Islet precursor cell (in vitro differentiated cells): Measurements from ENCODE around the gene IGFBP3.

Experiments
- DNase-seq: peaks from one replicate; pipeline ENCODE4 v3.0.0-alpha.2; 2018

Gene IGFBP3

GRCh38 chr7:45922810-45923209 is 1.7 kb upstream of the IGFBP3 start:
- DNase-seq: no peak

- peak; percentile 92 for DNase-seq
Observed at GRCh38 chr7:45921699-45922519, 837 bp upstream of the IGFBP3 start.

- no peak for DNase-seq
Observed at GRCh38 chr7:45921381-45921698, 268 bp upstream of the IGFBP3 start.

- no peak for DNase-seq
Observed at GRCh38 chr7:45919993-45920459, 1.0 kb downstream of the IGFBP3 start.

- DNase-seq: no peak
Observed at GRCh38 chr7:45919231-45919784, 1.8 kb downstream of the IGFBP3 start.

GRCh38 chr7:45918556-45918955 is 2.5 kb downstream of the IGFBP3 start:
- no peak for DNase-seq

- peak; percentile 90 for DNase-seq
Observed at GRCh38 chr7:45917658-45918057, 3.4 kb downstream of the IGFBP3 start.

GRCh38 chr7:45917064-45917463 is 4.0 kb downstream of the IGFBP3 start:
- DNase-seq: no peak

GRCh38 chr7:45915606-45916005 is 5.5 kb downstream of the IGFBP3 start:
- DNase-seq: no peak

- no peak for DNase-seq
Observed at GRCh38 chr7:45914911-45915310, 6.2 kb downstream of the IGFBP3 start.

GRCh38 chr7:45912972-45913371 is 8.1 kb downstream of the IGFBP3 start:
- no peak for DNase-seq

GRCh38 chr7:45911311-45911710 is 9.8 kb downstream of the IGFBP3 start:
- peak; percentile 73 for DNase-seq

- DNase-seq: no peak
Observed at GRCh38 chr7:45910855-45911254, 10.2 kb downstream of the IGFBP3 start.

GRCh38 chr7:45909561-45909960 is 11.5 kb downstream of the IGFBP3 start:
- DNase-seq: no peak

- no peak for DNase-seq
Observed at GRCh38 chr7:45902820-45903219, 18.3 kb downstream of the IGFBP3 start.

GRCh38 chr7:45901566-45901965 is 19.5 kb downstream of the IGFBP3 start:
- no peak for DNase-seq

GRCh38 chr7:45898222-45898621 is 22.9 kb downstream of the IGFBP3 start:
- no peak for DNase-seq

GRCh38 chr7:45897042-45897690 is 23.9 kb downstream of the IGFBP3 start:
- DNase-seq: no peak

- no peak for DNase-seq
Observed at GRCh38 chr7:45894665-45895062, 26.4 kb downstream of the IGFBP3 start.

GRCh38 chr7:45893996-45894664 is 26.9 kb downstream of the IGFBP3 start:
- no peak for DNase-seq

- DNase-seq: no peak
Observed at GRCh38 chr7:45893374-45893995, 27.6 kb downstream of the IGFBP3 start.

GRCh38 chr7:45892407-45893035 is 28.6 kb downstream of the IGFBP3 start:
- no peak for DNase-seq
